ENCODE data around the gene PRCC. TPM values are rescaled to one million over a fixed set of nuclear protein-coding genes. Genes with fewer than 3 reads are reported as not detected.

PRCC gene
- total and polyA plus RNA-seq, 2 of the 13 experiments (the other 11 are each of a cell fraction or from before 2014, with no cell fraction given), result 24.2 to 40.5 TPM

DNA sequence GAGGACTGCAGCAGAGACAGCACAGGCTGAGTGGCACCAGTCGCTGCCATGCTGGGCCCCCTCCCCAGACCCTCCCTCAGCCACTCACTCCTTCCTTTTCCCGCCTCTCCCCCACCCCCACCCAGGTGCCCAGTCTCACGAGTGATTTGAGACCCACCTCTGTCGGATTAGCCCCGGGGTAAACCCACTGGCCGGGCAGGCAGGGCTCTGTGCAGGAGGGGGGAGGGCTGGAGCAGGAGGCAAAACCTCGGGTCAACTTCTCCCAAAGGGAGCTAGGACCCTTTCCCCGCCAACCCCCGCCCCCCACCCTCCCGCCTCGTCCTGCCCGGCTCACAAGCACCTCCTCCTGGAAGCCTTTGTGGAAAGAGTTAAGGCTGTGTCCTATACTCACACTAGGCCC, 23.0 kb upstream of the PRCC start:
- POLR2A ChIA-PET, result no interaction called here
- ATAC-seq, result no peak
- intact Hi-C loops (cut with micrococcal nuclease; ENCODE audit: unreplicated experiment), result no loop called here

DNA sequence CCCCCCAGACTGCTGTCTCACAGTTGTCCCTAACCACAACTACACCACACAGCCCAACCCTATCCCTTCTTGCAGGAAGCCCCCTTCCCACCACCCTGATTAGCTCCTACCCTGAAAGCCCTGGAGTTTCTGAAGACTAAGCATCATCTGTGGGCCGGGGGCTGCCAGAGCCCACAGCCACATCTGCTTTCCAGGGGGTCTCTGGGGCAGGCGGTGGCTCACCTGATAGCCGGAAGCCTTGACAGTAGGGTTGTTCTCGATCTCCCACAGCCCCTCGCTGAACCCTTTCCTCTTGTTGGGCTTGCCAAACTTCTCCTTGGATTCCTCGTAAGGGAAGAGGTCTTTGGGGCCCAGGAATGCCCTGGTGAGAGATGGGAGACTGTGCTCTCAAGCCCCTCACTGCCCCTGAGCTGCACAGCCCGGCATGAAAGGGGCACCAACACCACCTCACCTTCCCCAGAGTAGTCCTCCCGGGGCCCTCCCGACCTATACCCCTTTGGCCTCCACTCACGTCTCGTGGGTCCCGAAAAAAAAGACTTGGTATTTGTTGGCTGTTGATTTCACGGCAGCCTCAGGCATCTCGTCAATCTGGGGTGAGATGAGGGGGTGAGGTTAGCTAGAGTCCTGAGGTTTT, 22.4 kb upstream of the PRCC start:
- no peaks in the 10 kb centered on the region for H3K9me3 ChIP-seq (ENCODE audit: low read length)
- WGBS (ENCODE audit: low lambda C conversion rate), result 96% methylated on average over 12 of the region's 14 CpGs
- H3K4me1 ChIP-seq (ENCODE audit: insufficient read depth, low read length), result peaks cover 52% of the 10 kb centered on the region
- FAIRE-seq (no peak), DNase-seq (ENCODE audit: low spot score) (no peak), ATAC-seq (no peak)
- no peak overlapping the region for H3K4me2 ChIP-seq (ENCODE audit: low read depth, low read length)
- CTCF ChIA-PET (ENCODE audit: low intra/inter-chr PET ratio, low total read pairs), result no interaction called here
- intact Hi-C loops (cut with micrococcal nuclease; ENCODE audit: unreplicated experiment), result no loop called here
- no TSS peak for BruUV-seq (replicated peaks)
- no peak overlapping the region for H3K4me3 ChIP-seq (replicated peaks in 1 of 3; ENCODE audit: insufficient read depth in 1 of 3, low read depth in 2 of 3, low read length in 3 of 3)
- no peaks in the 10 kb centered on the region; a peak in 1 of 5 replicates for H3K27me3 ChIP-seq (ENCODE audit: control insufficient read depth in 1 of 2, insufficient read depth in 2 of 2, low read length in 2 of 2)
- TF ChIP-seq ISX (CRISPR knock-in tag; conservative IDR thresholded peaks at IDR 0.05), result no peak
- TF ChIP-seq KLF15 (CRISPR knock-in tag; IDR thresholded peaks at IDR 0.05; ENCODE audit: borderline replicate concordance), result no peak
- TF ChIP-seq SPEN (CRISPR knock-in tag; IDR thresholded peaks at IDR 0.05; ENCODE audit: low read depth), result no peak
- TF ChIP-seq ZNF329 (CRISPR knock-in tag; IDR thresholded peaks at IDR 0.05; ENCODE audit: low read depth), result no peak
- no peak overlapping the region for H2AFZ ChIP-seq (ENCODE audit: low read length)
- peaks cover 10 to 37% of the 10 kb centered on the region in 2 experiments; a peak in 4 of 5 replicates for H3K36me3 ChIP-seq (replicated peaks in 1 of 2; ENCODE audit: control insufficient read depth in 1 of 2, insufficient read depth in 2 of 2, low read length in 2 of 2)
- peaks cover 56% of the 10 kb centered on the region for H3K79me2 ChIP-seq (ENCODE audit: insufficient read depth, low read length)
- in situ Hi-C loops (cut with HindIII; ENCODE audit: extremely low pct_ligation_motif_present, low pct_unique_long_range_greater_than_20kb), result no loop called here
- peaks cover 13% of the 10 kb centered on the region for H4K20me1 ChIP-seq (ENCODE audit: insufficient read depth, low read length)
- H3K9ac ChIP-seq (ENCODE audit: insufficient read depth, low read depth, low read length), result no peak overlapping the region
- POLR2A ChIA-PET, result no interaction called here
- H3K27ac ChIP-seq (ENCODE audit: extremely low read length, insufficient read depth, low read length), result no peak overlapping the region

More for the DNA sequence above, 23.0 kb upstream of the PRCC start:
- Histone ChIP-seq H3K4me2 (ENCODE audit: low read depth, low read length) (no peak overlapping the region), H3K27ac (ENCODE audit: extremely low read length, insufficient read depth, low read length) (no peak overlapping the region), H3K4me1 (ENCODE audit: insufficient read depth, low read length) (peaks cover 54% of the 10 kb centered on the region), H2AFZ (ENCODE audit: low read length) (no peak overlapping the region), H3K9ac (ENCODE audit: insufficient read depth, low read depth, low read length) (no peak overlapping the region), H4K20me1 (ENCODE audit: insufficient read depth, low read length) (peaks cover 13% of the 10 kb centered on the region), H3K9me3 (ENCODE audit: low read length) (no peaks in the 10 kb centered on the region), H3K27me3 (ENCODE audit: control insufficient read depth in 1 of 2, insufficient read depth in 2 of 2, low read length in 2 of 2) (no peaks in the 10 kb centered on the region; a peak in 1 of 5 replicates), H3K36me3 (replicated peaks in 1 of 2; ENCODE audit: control insufficient read depth in 1 of 2, insufficient read depth in 2 of 2, low read length in 2 of 2) (peaks cover 10 to 37% of the 10 kb centered on the region in 2 experiments; a peak in 4 of 5 replicates), H3K79me2 (ENCODE audit: insufficient read depth, low read length) (peaks cover 51% of the 10 kb centered on the region), H3K4me3 (replicated peaks in 1 of 3; ENCODE audit: insufficient read depth in 1 of 3, low read depth in 2 of 3, low read length in 3 of 3) (no peak overlapping the region)
- TF ChIP-seq XRCC5 (optimal IDR thresholded peaks at IDR 0.05; ENCODE audit: low read length) (no peak), MAFK (conservative IDR thresholded peaks at IDR 0.05 in 1 of 2, IDR thresholded peaks at IDR 0.05 in 1 of 2; ENCODE audit: low read length in 2 of 2) (no peak), SMC3 (IDR thresholded peaks at IDR 0.05; ENCODE audit: low read length) (no peak), TOE1 (CRISPR knock-in tag; IDR thresholded peaks at IDR 0.05) (no peak), NFYB (CRISPR knock-in tag; IDR thresholded peaks at IDR 0.05) (no peak), HMGA1 (CRISPR knock-in tag; conservative IDR thresholded peaks at IDR 0.05) (no peak), AGO1 (IDR thresholded peaks at IDR 0.05; ENCODE audit: low read depth, low read length, poor library complexity, severe bottlenecking) (no peak), ZNF567 (CRISPR knock-in tag; IDR thresholded peaks at IDR 0.05; ENCODE audit: borderline replicate concordance) (no peak), ZNF326 (CRISPR knock-in tag; IDR thresholded peaks at IDR 0.05; ENCODE audit: borderline replicate concordance) (no peak)
- 97% methylated on average over 7 of the region's 12 CpGs for WGBS (ENCODE audit: low lambda C conversion rate)
- in situ Hi-C loops (cut with HindIII; ENCODE audit: extremely low pct_ligation_motif_present, low pct_unique_long_range_greater_than_20kb), result no loop called here
- CTCF ChIA-PET (ENCODE audit: low intra/inter-chr PET ratio, low total read pairs), result no interaction called here
- no peak for DNase-seq (ENCODE audit: low spot score)
- no TSS peak for BruUV-seq (replicated peaks)
- no peak for FAIRE-seq
